RPMI8226 (cell line): ENCODE results near the gene DNMT3B.

Experiments
- DNase-seq: peaks from one replicate; pipeline ENCODE4 v3.0.0-alpha.2; 2015

The DNMT3B gene

DNA sequence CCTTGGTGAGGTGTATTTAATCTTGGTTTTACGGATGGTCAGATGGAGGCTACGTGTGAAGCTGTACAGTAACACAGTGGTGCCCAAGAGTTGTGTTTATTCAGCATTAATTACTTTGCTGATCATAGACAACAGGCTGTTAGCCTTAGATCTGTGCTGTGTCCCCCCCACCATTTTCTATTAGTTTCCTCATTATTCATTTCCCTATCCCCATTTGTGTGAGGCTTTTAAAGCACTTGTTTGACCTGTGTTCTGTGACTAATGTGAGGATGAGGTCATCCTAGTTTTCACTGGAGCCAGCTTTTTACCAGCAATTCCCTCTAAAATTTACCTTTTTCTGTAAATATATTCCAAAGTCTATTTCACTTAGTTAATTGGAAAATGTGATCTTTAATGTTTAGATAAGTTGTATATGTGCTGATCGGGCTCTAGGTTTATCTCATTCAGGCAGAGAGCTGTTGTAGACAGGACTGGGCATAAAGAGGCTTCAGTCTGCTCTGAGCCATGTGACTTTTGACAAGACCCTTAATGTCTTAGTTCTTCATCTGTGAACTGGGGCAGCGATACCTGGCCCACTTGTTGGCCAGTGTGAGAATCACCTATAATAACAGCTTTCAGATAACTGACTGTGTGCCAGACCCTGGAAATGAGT lies 66.0 kb downstream of the DNMT3B start:
- no peak for DNase-seq

DNA sequence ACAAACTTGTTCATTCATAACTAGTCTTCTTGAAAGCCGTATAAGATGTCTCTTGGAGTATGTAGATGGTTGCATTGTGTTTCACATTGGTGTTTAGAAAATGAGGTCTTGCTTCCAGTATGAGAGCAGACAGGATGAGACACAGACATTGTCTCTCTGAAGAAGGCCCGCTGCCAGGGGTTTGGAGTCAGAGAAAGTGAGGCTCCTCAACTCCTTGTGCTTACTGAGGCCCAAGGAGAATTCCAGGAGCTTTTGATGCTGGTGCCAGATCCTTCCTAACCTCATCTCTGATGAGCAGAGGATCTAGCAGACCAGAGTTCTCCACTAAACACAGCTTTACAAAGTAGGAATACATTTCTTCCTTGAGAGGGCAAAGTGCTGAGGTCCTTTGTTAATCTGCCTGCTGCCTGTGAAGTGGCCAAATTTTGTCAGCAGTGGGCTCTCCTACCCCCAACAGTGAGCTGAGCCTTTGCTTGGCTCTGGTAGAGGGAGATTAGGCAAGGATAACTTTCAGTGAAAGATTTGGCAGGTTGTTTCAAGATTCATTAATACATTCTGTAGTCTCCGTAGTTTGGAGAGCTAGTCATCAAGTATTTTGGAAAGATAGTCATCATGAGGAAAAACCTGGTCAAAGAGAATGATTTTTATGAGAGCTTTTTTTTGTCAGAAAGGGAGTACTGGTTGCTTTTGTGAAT lies 67.3 kb downstream of the DNMT3B start:
- DNase-seq, result no peak

DNA sequence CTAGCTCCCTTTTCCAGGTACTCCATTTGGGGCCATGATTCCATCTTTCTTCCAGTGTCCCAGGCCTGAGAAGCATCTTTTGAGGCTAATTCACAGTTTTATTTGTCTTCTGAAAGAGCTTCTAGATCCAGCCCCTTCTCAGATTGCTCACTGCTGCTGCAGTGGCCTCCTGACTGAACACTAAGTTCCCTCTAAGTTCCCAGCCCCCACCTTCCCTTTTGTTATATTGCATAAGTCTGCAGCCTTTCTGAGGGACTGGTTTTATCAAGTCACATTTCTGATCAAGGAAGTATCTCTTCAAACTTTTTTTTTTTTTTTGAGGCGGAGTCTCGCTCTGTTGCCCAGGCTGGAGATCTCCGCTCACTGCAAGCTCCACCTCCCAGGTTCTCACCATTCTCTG lies 68.3 kb downstream of the DNMT3B start:
- no peak for DNase-seq

- no peak for DNase-seq
Measured at GRCh38 chr20:32831982-32832381, 69.8 kb downstream of the DNMT3B start.

DNA sequence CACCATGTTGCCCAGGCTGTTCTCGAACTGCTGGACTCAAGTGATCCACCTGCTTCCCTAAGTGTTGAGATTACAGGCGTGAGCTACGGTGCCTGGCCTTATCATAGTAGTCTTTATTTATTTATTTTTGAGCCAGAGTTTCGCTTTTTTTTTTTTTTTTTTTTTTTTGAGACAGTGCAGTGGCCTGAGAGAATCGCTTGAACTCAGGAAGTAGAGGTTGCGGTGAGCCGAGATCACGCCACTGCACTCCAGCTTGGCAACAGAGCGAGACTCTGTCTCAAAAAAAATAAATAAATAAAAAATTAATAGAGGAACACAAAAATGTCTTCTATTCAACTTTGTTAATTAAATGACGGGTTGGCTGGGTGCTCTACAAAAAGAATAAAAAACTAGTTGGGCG lies 70.5 kb downstream of the DNMT3B start:
- no peak for DNase-seq

DNA sequence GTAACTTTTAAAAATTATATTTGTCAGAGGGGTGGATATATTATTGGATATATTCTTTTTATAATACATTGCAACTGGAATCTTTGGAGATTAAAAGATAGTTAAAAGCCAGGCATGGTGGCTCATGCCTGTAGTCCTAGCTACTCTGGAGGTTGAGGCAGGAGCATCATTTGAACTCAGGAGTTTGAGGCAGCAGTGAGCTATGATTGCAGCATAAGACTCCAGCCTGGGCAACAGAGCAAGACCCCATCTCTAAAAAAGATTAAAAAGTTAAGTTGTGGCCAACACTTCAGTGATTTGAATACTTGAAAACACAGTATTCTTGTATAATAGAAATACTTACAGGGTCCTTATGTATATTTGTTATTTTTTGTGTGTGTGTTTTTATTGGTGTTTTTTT lies 72.8 kb downstream of the DNMT3B start:
- DNase-seq, result no peak

DNA sequence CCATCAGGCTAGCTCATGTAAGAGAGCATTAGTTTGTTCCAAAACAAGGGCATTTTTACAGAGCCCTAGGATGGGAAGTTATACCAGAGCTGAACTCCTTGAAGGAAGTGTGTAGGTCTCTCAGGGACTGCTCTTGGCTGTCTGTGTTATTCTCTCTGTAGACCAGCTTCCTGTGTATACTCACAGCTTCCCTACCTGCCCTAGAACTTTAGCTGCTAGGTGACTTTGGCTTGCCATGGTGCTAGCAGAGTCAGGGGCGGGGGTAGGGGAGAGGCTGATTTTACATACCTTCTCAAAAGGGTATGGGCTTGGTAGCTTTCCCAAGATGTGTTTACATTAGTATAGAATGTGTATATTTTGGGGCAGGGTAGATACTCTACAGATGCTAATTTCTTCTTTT lies 75.0 kb downstream of the DNMT3B start:
- no peak for DNase-seq

- no peak for DNase-seq
Measured at GRCh38 chr20:32839227-32839981, 77.2 kb downstream of the DNMT3B start.

DNA sequence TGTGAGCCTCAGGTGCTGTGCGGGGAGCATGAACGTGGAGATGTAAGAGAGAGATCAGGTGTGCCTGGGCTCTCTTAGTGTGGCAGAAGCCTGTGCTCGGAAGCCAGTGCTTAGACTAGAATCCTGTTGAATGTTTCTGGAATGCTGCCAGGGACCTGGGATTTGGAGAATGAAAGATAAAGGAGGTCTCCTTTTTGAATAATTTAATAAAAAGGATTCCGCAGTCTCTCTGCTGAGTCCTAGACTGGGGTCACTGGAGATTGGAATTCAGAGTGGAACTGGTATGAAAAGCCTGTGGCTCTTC lies 77.7 kb downstream of the DNMT3B start:
- no peak for DNase-seq

GRCh38 chr20:32841174-32841573 lies 79.0 kb downstream of the DNMT3B start:
- no peak for DNase-seq

- no peak for DNase-seq
Measured at GRCh38 chr20:32841632-32842031, 79.4 kb downstream of the DNMT3B start.

DNA sequence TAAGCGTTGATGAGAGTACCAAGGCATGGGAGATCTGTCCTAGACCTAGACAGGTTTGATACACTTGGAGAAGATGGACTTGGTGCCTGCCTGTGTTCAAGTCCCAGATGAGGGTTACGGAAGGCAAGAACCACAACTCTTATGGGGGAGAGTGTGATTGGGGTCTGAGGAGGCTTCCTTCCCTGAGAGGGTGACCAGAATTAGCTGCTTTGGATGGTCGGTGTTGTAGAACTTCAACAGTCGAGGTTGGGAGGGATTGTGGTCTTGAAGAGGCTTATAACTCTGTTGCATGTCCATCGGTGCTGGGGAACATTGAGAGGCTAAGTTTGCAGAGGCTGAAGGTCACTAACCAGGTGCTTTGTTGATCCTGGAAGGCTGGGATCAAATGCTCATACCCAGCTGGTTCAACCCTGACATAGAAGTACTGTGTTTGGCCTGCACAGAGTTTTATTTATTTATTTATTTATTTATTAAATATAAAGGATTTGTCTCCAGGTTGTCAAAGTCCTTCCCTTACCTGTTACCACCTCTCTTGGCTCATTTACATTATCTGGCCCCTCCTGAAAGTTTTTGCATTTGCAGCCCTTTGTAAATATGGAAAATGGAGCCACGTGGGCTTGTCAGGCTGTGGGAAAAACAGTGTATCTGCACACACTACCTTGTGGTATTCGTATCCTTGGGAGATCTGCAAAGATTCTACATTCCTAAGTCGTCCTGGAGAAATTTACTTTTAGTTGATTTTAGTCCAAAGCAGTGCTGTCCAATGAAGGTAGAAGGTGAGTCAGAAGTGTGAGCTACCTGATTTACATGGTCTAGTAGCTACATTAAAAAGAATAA lies 80.7 kb downstream of the DNMT3B start:
- no peak for DNase-seq

DNA sequence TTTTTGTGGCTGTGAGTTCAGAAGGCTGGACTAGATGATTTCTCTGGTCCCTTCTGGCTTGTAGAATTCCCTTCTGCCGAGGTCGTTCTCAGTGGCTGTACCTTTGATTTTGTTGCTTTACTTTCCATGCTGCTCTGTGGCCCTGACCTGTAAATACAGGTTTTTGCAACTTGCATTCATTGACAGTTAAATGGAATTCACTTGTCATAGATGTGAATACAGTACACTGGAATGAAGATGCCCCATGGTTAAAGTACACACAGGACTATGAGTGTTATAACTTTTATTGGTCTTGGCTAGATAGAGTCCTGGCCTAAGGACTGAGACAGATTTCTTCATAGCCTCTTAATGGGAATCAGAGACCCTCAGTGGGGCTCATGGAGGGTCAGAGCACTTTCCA lies 83.6 kb downstream of the DNMT3B start:
- DNase-seq, result no peak

- no peak for DNase-seq
Measured at GRCh38 chr20:32846852-32847251, 84.7 kb downstream of the DNMT3B start.

- no peak for DNase-seq
Measured at GRCh38 chr20:32847964-32848363, 85.8 kb downstream of the DNMT3B start.

GRCh38 chr20:32848846-32849245 lies 86.7 kb downstream of the DNMT3B start:
- DNase-seq, result no peak

GRCh38 chr20:32849577-32849976 lies 87.4 kb downstream of the DNMT3B start:
- no peak for DNase-seq

DNA sequence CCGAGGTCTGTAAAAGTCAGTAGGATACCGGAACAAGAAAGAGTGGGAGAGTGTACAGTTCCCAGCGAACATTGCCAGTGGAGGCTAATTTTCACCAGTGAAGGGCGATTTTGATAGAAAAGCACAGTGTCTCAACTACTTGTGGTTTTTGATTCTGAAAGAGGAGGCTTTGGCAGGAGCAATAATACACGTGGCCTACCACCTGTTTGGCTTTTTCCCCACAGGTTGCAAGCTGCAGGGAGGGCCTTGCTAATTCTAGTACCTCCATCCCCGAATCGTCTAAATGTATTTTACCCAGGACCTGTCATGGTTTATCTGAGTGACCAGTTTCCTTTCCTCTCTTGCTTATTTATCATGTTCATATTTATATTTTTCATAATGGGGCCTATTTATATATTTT lies 93.2 kb downstream of the DNMT3B start:
- DNase-seq, result peak; percentile 82

GRCh38 chr20:32858189-32858588 lies 96.0 kb downstream of the DNMT3B start:
- DNase-seq, result no peak
